B cell (primary cell): ENCODE results near the gene FTO.

Experiments used
- CTCF ChIP-seq: fragments of 200-600 bp; IDR thresholded peaks from one replicate; pipeline ENCODE4 v1.8.0; 2022; ENCODE audit warnings: antibody characterized with exemption, mild to moderate bottlenecking
- EZH2 ChIP-seq: IDR thresholded peaks from 2 replicates; pipeline ENCODE4 v1.6.1; 2012; ENCODE audit warnings: borderline replicate concordance, low read depth, mild to moderate bottlenecking, moderate library complexity, low read length; ENCODE audit not compliant: insufficient read depth, poor library complexity, severe bottlenecking

- no peak for TF ChIP-seq CTCF
- no peak for TF ChIP-seq EZH2
These were observed 52.5 kb downstream of the FTO start for GRCh38 chr16:53756275-53756996.
